HG03103 (cell line): ENCODE data around the gene ADGRG1.
"Not testable (repeated sequence)": the region's sequence is repeated elsewhere in the genome, so short reads cannot be mapped to it uniquely, and the experiment has no call there.

Experiments used
- ATAC-seq: cut with Tn5 transposase; IDR thresholded peaks from one replicate; pipeline ENCODE4 v1.9.1; 2021; ENCODE audit warnings: low read depth; ENCODE audit not compliant: unreplicated experiment

ADGRG1 gene

GRCh38 chr16:57712569-57712968 is 84.1 kb downstream of the ADGRG1 start:
- ATAC-seq: not testable (repeated sequence)

GRCh38 chr16:57713596-57713995 is 85.2 kb downstream of the ADGRG1 start:
- ATAC-seq: no peak

GRCh38 chr16:57714047-57714446 is 85.6 kb downstream of the ADGRG1 start:
- no peak for ATAC-seq
